Pancreas (tissue), 10 donors: ENCODE data around the gene C1orf105. TPM values are rescaled to one million over a fixed set of nuclear protein-coding genes. Genes with fewer than 3 reads are reported as not detected.
"Not testable (repeated sequence)": the region's sequence is repeated elsewhere in the genome, so short reads cannot be mapped to it uniquely, and the experiment has no call there.

Experiments used
- ATAC-seq, 4 donors: fragments of 200-7000 bp; cut with Tn5 transposase; one replicate each; pipeline versions ENCODE4 v1.8.0 to v1.9.1; 2020; ENCODE audit warnings: mild to moderate bottlenecking in 4 of 4, moderate library complexity in 4 of 4
- DNase-seq, 6 donors: peaks; one replicate each; pipeline ENCODE4 v3.0.0-alpha.2; 2020
- FAIRE-seq: peaks from 2 replicates; lab custom pipeline; 2012; peaks lifted over from hg19 to GRCh38; lab: Jason Lieb, UNC
- H3K27ac ChIP-seq, 4 donors: fragments of 200-600 bp; sonication (generic); 1 replicate in 3 of 4; 2 replicates in 1 of 4; pipeline versions ENCODE4 v1.5.0 to v1.8.0; 2020
- H3K27me3 ChIP-seq, 4 donors: fragments of 200-600 bp; one replicate each; pipeline ENCODE4 v1.8.0; 2021
- H3K36me3 ChIP-seq, 3 donors: fragments of 200-600 bp; sonication (generic) in 1 of 3; one replicate each; pipeline versions ENCODE4 v1.5.0 to v1.8.0; 2020 to 2021
- H3K4me1 ChIP-seq, 3 donors: fragments of 200-600 bp; one replicate each; pipeline ENCODE4 v1.8.0; 2021
- H3K4me3 ChIP-seq, 4 donors: fragments of 200-600 bp; sonication (generic) in 2 of 4; one replicate each; pipeline versions ENCODE4 v1.5.0 to v1.8.0; 2020 to 2021
- H3K9me3 ChIP-seq, 4 donors: fragments of 200-600 bp; one replicate each; pipeline ENCODE4 v1.8.0; 2021
- CTCF ChIP-seq, 4 donors: fragments of 200-600 bp; sonication (generic) in 3 of 4; IDR thresholded peaks; one replicate each; pipeline versions ENCODE4 v1.5.0 to v1.8.0; 2021; ENCODE audit warnings: antibody characterized with exemption in 4 of 4
- WGBS, 2 donors: extraction: QIAGEN DNeasy Blood & Tissue Kit; methylation state at CpG; one replicate each; pipeline ENCODE4 v1.1.7; 2013; 5-methylcytosine and 5-hydroxymethylcytosine counted together
- intact Hi-C, 3 donors: fragments of 100-400 bp; cut with DNase I; formaldehyde crosslinking; loops; one replicate each; pipeline versions ENCODE4 v1.11.1 to v1.14.2; 2022
- polyA plus RNA-seq, 2 donors: library from polyadenylated mRNA; stranded (reverse); fragments of 200-250 nt; gene quantifications; one replicate each; pipeline ENCODE4 v1.2.3, GENCODE V29; 2013
- total RNA-seq, 6 donors: library from RNA; stranded (reverse); fragmentation: NEBNext Ultra II Directional in 4 of 6; extraction: Animal tissue kit (Norgen Biotek cat#: 25700) in 4 of 6; gene quantifications; one replicate each; pipeline versions ENCODE4 v1.2.1 to v1.2.4, GENCODE V29; 2021 to 2023
- donor health status: healthy with polysubstance abuse.
- donor health status: DM: no; HTN: no; CAD: no; lungs with moderate emphysema.
- donor health status: DM: no; HTN: no; CAD: no.
- donor health status: control.
- donor health status: control.
- donor health status: Bipolar disorder and iron deficiency.
- donor health status: DM: yes; HTN: yes; CAD: no.
- donor health status: DM: no; HTN: no; CAD: no.
- donor health status: DM: no; HTN: no; CAD: no.
- donor health status: DM: yes; HTN: yes; CAD: no.

C1orf105 gene
- total and polyA plus RNA-seq, 8 donors, result not detected

DNA sequence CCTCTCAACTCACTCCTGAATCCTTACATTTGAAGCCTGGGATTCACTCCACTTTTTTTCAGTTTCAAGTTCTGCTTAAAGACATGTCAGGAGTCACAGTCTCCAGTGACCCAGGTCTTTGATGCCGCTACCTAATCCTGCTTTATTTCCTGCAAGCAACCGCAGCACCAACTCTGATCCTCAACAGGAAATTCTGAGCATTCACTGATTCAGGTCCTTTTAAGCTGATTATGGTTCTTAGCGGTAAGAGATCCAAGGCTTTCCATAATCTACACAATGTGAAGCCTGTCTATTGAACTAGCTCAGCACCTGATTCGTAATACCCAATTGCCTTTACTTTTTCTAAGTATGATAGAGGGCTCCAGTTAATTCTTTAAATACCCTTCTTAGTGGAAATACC is 67.1 kb downstream of the C1orf105 start:
- WGBS, 2 donors, result 89 to 91% methylated on average over 4 of the region's 4 CpGs
- TF ChIP-seq CTCF (IDR thresholded peaks at IDR 0.05), result no peak
- Histone ChIP-seq H3K36me3 (no peaks in the 10 kb centered on the region), H3K27ac (no peak overlapping the region), H3K4me3 (no peak overlapping the region), H3K27me3 (no peaks in the 10 kb centered on the region), H3K4me1 (peaks cover 0 to 9% (median 0%) of the 10 kb centered on the region in 3 donors), H3K9me3 (no peaks in the 10 kb centered on the region)
- FAIRE-seq (no peak), ATAC-seq (no peak), DNase-seq (no peak)
- intact Hi-C loops, result no loop called here

- Histone ChIP-seq H3K27ac (no peak overlapping the region), H3K36me3 (no peaks in the 10 kb centered on the region), H3K4me3 (no peak overlapping the region), H3K9me3 (no peaks in the 10 kb centered on the region), H3K27me3 (no peaks in the 10 kb centered on the region), H3K4me1 (peaks cover 0 to 8% (median 0%) of the 10 kb centered on the region in 3 donors)
- 93 to 96% methylated on average over 3 of the region's 3 CpGs for WGBS, 2 donors
- DNase-seq (no peak), ATAC-seq (no peak), FAIRE-seq (no peak)
- no peak for TF ChIP-seq CTCF (IDR thresholded peaks at IDR 0.05)
- intact Hi-C loops, result no loop called here
These were observed 67.9 kb downstream of the C1orf105 start for GRCh38 chr1:172488393-172488792.

DNA sequence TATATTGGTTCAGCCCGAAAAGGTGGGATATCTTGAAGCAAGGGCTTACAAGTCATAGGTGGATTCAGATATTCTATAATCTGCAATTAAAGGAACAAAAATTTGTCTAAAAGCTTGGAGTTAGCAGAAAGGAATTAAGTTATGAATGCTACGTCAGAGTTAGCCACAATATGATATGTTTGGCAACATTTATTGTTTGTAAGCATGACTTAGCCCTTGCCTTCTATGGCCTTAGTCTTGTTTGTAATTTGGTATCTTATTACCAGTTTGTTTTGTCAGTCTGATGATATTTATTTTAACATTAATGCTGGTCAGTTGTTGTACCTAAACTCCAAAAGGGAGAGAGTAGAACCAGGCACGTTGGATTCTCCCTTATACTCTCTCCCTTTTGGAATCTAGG is 69.4 kb downstream of the C1orf105 start:
- FAIRE-seq, result no peak
- no peak for TF ChIP-seq CTCF (IDR thresholded peaks at IDR 0.05)
- intact Hi-C loops, result no loop called here

DNA sequence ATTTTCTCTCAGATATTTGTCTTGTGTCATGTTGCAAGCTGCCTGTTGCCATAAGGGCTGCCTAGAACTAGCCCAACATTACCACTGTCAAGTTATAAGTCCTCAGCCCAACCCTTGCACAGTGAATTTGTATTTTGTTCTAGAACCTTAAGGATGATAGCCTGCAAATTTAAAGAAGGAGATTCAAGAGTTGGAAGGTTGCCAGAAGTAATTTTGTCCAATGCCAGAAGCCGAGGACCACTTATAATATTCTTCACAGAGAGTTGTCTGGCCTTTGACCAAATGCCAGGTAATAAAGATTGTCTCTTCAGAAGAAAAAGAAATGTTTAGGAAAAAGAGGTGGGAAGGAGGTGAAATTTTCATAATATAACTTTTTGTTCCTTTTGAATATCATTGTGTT is 71.9 kb downstream of the C1orf105 start:
- Histone ChIP-seq H3K27ac (no peak overlapping the region), H3K4me3 (no peak overlapping the region), H3K9me3 (no peaks in the 10 kb centered on the region), H3K36me3 (no peaks in the 10 kb centered on the region), H3K4me1 (peaks cover 0 to 11% (median 8%) of the 10 kb centered on the region in 3 donors), H3K27me3 (no peaks in the 10 kb centered on the region)
- FAIRE-seq, result no peak
- DNase-seq, result no peak
- intact Hi-C loops, result no loop called here
- WGBS, 2 donors, result 91 to 95% methylated on average over 1 of the region's 1 CpG
- no peak for TF ChIP-seq CTCF (IDR thresholded peaks at IDR 0.05)
- ATAC-seq, result no peak

More for the DNA sequence above, 69.4 kb downstream of the C1orf105 start:
- DNase-seq, result no peak
- Histone ChIP-seq H3K9me3 (no peaks in the 10 kb centered on the region), H3K27me3 (no peaks in the 10 kb centered on the region), H3K27ac (no peak overlapping the region), H3K4me3 (no peak overlapping the region), H3K36me3 (no peaks in the 10 kb centered on the region), H3K4me1 (no peaks in the 10 kb centered on the region)
- 80 to 86% methylated on average over 3 of the region's 3 CpGs for WGBS, 2 donors
- no peak for ATAC-seq

DNA sequence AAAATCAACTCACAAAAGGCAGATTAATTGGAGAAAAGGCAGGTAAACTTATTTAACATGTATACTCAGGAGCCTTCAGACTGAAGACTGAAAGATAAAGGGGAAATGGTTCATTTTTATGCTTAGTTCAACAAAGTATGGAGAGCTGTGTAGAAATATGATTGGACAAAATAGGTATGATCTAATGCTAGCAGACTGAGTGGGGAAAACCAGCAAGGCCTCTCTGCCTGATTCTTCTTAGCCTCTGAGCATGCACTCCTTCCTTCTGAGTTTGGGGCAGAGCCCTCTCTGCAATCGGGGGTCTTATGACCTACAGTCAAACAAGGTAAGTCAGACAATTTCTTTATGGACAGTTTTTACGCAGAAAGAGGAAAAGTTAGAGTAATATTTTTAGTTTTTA is 73.7 kb downstream of the C1orf105 start:
- FAIRE-seq, result no peak

DNA sequence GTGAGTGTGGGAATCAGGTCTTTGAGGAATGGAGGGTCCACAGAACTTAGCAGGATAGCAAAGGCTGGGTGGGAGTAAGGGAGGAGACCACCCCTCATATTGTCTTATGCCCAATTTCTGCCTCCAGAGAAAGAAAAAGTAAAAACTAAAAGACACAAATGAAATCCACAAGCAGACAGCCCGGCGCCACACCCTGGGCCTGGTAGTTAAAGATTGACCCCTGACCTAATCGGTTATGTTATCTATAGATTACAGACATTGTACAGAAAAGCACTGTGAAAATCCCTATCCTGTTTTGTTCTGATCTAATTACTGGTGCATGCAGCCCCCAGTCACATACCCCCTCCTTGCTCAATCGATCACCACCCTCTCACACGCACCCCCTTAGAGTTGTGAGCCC is 75.6 kb downstream of the C1orf105 start:
- H3K36me3 ChIP-seq, H3K4me3 ChIP-seq, ATAC-seq, H3K27ac ChIP-seq, intact Hi-C loops, H3K27me3 ChIP-seq, FAIRE-seq, DNase-seq, H3K9me3 ChIP-seq: not testable (repeated sequence)
- 71 to 76% methylated on average over 5 of the region's 5 CpGs for WGBS, 2 donors
- peaks cover 6 to 28% (median 8%) of the 10 kb centered on the region in 3 donors for H3K4me1 ChIP-seq

More for the DNA sequence above, 73.7 kb downstream of the C1orf105 start:
- ATAC-seq, result no peak
- intact Hi-C loops, result no loop called here
- no peaks in the 10 kb centered on the region for H3K9me3 ChIP-seq
- no peak overlapping the region for H3K4me3 ChIP-seq
- DNase-seq, result no peak
- no peak for TF ChIP-seq CTCF (IDR thresholded peaks at IDR 0.05)
- no peaks in the 10 kb centered on the region for H3K36me3 ChIP-seq
- H3K27ac ChIP-seq, result no peak overlapping the region
- 95 to 100% methylated on average over 2 of the region's 2 CpGs for WGBS, 2 donors
- H3K4me1 ChIP-seq, result peaks cover 0 to 13% (median 8%) of the 10 kb centered on the region in 3 donors
- H3K27me3 ChIP-seq, result no peaks in the 10 kb centered on the region
